GM19023 (cell line): Measurements from ENCODE around the gene TRIM28.
A peak's percentile ranks its signal among the peaks of the same experiment; 100 is the strongest.
"Not testable (repeated sequence)": the region's sequence is repeated elsewhere in the genome, so short reads cannot be mapped to it uniquely, and the experiment has no call there.

Experiments
- ATAC-seq: cut with Tn5 transposase; IDR thresholded peaks from one replicate; pipeline ENCODE4 v1.9.1; 2021; ENCODE audit warnings: mild to moderate bottlenecking, moderate library complexity; ENCODE audit not compliant: unreplicated experiment

TRIM28 gene

DNA sequence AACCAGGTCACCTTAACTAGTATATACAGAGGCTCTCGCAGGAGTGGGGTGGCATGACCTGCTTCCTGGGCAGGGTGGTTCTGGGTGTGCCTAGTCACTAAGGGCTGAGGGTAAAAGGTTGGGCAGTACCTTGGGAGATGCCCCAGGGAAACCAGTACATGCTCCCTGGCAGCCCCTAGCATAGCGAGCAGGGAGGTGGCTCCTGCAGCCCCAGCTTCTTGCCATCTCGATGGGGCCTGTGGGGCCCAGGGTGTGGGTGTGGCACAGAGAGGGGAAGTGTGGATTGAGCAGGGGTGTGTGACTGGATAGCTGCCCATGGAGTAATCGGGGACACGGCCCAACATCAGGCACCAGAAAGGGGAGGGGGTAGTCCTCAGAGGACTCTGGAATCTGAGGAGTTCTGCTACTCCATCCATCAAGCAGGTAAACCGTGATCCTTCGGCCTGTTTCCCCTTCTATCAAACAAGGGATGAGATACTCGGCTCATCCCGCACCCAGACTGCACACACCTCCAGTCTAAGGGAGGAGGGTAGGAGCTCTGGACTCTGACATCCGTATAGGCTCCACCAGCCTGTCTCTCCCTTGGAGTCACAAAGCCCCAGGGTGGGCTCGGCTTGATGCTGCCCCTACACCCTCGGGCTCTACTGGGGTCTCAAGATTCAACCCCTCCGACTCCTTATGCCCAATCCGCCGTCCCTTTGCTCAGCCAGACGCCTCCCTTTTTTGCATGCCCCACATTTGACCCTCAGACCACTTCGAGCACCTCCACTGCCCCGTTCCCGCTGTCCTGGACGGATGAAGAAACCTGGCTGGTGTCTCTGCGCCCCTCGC lies 25.4 kb upstream of the TRIM28 start:
- no peak for ATAC-seq

DNA sequence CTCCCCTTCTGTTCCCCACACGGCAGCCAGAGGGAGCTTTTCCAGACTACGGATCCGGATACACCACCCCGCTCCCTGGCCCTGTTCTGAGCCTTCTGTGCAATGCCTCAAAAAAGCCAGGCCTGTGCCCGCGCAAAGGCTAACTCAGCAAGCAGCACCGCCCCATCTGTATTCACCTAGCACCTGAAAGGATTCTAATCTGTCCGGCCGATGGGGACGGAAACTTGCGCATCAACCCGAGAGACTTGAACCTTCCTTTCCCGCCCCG lies 24.8 kb upstream of the TRIM28 start:
- ATAC-seq = no peak

DNA sequence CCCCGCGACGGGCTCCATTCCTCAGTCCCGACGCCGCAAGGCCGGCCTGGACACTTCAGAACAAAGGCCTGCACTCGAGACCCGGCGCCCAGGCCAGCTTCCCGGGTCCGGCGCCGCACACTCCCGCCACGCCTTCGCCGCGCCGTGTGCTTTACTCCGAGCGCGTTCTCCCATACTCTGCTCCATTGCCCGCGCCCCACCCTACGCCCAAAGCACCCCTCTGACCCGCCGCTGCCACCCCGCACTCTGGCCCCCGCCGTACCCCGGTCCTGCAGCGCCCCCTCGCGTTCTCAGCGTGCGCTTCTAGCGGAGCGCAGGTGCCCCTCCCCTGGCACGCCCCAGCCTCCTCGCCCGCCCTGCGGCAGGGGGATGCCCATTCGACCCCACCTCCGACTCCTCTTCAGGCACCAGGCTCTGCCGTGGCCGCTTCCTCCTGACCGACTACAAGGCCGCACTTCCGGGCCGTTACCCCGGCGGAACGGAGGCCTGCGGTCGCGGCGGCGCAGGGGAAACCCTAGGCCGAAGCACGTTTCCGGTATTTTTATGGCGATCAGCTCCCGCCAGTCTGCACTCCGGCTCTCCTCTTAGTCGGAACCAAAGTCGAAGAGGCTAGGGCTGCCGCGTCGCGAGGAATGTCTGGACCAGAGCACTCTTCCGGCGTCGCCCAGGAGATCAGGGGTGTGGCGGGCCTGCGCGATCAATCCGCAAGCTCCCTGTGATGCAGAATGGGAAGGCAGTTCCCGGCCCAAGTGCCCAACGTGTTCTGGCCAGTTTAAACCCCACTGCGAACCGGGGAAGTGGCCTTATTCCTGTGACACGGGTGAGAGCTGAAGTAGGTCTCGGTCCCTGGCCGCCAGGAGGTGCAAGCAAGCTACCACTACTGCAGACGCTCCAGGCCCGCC lies 24.3 kb upstream of the TRIM28 start, which contains the start of gene ZBTB45:
Gene ZBTB45 (minus strand): TSS at position 456 of the 902 bp plus-strand sequence. CDS start 2,137 bp downstream, outside the sequence.
- ATAC-seq = peak; percentile 76

DNA sequence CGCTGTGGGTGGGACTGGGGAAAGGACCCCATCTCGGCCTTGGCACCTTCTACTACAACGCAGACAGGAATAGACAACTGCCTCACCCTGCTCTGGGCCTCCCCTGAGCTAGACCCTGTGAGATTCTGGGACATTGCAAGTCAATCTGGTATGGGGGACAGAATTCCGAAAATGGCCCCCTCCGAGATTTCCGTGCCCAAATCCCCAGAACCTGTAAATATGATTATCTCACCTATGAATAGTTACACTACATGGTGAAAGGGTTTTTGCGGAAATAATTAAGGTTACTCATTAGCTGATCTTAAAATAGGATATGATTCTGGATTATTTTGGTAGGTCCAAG lies 23.6 kb upstream of the TRIM28 start:
- no peak for ATAC-seq

DNA sequence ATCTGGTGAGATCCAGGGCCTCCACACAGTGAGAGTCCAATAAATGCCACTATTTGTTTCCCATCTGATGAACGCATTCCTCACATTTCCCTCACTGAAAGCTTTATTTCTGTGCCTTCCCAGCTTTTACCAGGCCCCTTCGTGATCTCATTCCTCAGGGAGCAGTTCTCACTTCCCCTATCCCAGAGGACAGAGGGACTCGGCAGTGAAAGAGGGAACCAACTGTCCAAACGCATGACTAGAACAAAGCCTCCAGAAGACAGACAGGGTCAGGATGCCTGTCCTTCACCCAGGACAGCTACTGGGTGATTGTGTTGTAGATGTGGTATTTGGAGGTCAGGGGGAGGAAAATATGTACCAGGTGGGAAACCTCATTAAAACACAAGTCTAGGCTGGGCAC lies 22.2 kb upstream of the TRIM28 start:
- no peak for ATAC-seq

DNA sequence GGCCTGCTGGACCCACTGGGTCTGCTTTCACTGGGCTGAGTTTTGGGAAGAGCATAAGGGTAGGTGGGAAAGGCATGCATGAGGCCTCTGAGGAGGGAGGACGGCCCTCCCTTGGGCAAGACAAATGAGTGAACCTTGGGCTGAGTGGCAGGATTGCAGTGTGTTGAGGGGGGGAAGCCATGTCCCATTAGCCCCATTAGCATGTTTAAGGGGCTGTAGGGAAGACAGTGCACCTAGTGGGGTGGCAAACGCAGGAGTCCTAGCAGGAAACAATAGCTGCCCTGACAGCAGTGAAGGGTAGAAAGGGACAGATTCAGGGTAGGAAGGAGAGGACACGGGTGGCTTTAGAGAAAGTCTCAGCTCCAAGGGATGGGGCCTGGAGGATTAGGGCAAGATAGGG lies 21.2 kb upstream of the TRIM28 start:
- no peak for ATAC-seq

DNA sequence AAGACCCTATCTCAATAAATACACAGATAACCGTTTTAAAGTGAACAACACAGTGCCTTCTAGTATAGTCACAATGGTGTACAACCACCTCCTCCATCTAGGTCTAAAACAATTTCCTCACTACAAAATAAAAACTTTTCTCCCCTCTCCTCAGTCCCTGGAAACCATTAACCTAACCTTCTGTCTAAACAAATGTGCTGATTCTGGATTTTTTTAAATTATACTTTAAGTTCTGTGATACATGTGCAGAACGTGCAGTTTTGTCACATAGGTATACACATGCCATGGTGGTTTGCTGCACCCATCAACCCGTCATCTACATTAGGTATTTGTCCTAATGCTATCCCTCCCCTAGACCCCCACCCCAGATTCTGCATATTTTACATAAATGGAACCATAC lies 14.5 kb upstream of the TRIM28 start:
- ATAC-seq = no peak

DNA sequence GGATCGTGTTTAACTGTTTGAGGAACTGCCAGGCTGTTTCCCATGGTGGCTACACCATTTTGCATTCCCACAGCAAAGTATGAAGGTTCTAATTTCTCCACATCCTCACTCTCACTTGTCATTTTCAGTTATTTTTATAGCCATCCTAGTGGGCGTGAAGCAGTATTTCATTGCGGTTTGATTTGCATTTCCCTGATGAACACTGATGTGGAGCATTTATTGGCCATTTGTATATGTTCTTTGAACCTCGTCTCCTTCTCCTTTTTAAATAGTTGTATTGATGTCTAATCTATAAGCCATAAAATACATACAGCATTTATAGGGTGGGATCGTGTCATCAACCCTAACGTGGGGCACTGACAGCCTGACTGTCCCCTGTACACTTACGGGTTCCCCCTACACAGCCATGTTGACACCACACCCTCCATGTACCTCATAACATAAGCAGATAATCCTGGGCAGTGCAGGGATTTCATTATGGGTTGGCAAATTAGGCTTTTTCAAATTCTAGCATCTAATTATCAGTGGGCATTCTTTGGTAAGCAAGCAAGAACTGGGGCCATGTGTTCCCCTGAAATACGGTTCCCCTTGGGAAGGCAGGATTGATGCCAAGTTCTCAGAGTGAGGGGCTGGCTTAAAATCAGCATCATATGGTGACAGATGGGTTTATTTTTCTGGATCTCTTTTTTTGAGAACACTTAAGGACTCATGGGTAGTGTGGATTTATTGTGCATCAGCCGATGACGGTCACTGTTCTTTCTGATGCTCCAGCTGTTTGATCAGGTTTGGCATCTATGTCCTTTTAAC lies 12.6 kb upstream of the TRIM28 start:
- ATAC-seq = no peak

DNA sequence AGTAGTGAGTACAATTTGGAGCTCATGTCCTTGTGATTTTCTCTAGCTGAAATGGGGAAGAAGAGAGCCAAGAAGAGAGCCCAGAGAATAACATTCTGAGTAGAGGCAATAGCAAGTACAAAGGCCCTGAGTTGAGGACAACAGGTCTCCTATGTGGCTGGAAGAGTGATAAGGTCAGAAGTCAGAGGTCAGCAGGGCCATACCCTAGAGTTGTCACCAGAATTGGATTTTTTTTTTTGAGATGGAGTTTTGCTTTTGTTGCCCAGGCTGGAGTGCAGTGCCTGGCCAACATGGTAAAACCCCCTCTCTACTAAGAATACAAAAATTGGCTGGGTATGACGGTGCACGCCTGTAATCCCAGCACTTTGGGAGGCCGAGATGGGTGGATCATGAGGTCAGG lies 8.0 kb upstream of the TRIM28 start:
- ATAC-seq = no peak

DNA sequence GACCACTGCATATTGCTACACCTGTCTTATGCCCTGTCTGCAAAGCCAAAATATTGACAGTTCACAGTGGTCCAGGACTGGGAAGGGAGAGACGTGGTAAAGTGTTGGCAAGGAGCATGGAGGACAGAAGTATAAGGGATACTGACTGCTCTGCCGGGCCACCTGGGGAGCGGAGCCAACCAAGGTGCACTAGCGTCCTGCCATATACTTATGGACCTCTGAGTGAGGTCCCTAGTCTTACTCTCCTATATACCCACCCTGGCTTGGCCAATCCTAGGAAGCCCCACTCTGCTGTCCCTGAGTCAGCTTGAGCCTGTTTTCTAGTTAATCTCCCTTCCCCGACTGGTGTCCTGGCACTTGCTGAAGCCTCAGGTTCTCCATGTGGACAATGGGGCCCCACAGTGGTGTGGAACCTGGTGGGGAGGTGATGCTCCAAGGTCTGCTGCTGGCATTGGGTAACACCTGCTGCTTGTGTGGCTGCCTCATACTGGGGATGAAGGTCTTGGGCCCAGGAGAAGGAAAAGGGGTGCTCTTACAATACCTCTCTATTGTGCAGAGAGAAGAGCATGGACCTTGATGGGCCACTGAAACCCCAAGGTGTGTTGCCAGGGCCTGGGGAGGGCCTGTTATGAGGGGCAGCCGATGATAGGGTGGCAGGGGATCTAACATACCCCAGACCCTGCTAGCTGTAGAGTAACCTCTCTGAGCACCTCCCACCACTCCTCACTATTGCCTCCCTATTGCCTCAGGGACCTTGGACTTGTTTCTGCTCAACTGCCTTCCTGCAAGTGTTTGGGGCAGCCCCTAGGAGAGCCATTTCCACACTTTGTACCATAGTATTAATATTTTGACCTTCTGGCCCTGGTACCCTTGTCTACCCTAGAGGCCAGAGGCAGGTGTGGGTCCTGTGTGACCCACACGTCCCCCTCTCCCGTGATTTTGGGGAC lies 6.7 kb upstream of the TRIM28 start:
- ATAC-seq = no peak

DNA sequence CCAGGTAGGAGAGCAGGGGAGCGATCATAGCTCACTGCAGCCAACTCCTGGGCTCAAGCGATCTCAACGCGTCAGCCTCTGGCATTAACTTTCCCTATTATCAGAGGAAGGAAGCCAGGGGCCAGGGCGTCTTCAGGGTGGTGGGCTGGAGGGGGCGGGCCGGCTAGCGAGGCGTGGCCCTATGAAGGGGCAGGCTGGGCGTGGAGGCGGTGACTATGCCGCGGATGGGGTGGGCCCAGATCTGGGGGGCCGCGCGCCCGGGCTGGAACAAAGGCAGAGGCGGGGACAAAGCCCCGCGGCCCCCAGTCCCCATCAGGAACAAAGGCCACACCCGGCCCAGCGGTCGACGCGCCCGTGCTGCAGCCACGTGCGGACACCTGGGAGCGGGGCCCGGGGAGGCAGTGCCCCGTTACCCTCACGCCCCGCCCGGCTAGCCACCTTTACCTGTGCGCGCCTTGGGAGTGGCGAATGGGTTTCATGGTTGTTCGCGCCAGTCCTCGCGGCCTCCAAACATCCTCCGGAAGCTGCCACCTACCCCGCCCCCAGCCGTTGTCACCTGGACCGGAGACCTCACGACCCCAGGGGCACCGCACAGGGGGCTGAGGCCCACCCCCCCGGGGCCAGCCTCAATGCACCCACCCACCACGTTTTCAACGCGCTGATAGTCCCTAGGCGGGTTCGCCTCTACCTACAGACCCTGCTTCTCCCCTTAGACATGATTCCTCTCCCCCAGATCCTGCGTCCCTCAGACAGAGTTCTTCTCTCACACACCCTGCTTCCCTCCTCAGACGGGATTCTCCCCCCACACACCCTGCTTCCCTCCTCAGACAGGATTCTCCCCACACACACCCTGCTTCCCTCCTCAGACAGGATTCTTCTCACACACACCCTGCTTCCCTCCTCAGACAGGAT lies 5.4 kb upstream of the TRIM28 start:
- no peak for ATAC-seq

DNA sequence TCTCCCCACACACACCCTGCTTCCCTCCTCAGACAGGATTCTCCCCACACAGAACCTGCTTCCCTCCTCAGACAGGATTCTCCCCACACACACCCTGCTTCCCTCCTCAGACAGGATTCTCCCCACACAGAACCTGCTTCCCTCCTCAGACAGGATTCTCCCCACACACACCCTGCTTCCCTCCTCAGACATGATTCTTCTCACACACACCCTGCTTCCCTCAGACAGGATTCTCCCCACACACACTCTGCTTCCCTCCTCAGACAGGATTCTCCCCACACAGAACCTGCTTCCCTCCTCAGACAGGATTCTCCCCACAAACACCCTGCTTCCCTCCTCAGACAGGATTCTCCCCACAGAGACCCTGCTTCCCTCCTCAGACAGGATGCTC lies 4.7 kb upstream of the TRIM28 start:
- ATAC-seq = not testable (repeated sequence)

DNA sequence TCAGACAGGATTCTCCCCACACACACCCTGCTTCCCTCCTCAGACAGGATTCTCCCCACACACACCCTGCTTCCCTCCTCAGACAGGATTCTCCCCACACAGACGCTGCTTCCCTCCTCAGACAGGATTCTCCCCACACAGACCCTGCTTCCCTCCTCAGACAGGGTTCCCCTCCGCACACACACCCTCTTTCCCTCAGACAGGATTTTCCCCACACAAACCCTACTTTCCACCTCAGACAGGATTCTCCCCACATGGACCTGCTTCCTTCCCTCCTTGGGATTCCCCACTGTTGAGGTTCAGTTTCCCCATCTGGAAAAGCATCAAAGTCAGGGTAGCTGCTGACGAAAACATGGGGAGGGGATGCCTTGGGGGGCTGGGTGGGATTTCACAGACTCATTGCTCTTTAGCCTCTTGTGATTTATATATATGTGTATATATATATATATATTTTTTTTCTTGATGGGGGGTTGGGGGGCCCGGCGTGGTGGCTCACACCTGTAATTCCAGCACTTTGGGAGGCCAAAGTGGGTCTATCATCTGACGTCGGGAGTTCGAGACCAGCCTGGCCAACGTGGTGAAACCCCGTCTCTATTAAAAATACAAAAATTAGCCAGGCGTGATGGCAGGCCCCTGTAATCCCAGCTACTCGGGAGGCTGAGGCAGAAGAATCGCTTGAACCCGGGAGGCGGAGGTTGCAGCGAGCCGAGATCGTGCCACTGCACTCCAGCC lies 1.1 kb upstream of the TRIM28 start:
- ATAC-seq = not testable (repeated sequence)

DNA sequence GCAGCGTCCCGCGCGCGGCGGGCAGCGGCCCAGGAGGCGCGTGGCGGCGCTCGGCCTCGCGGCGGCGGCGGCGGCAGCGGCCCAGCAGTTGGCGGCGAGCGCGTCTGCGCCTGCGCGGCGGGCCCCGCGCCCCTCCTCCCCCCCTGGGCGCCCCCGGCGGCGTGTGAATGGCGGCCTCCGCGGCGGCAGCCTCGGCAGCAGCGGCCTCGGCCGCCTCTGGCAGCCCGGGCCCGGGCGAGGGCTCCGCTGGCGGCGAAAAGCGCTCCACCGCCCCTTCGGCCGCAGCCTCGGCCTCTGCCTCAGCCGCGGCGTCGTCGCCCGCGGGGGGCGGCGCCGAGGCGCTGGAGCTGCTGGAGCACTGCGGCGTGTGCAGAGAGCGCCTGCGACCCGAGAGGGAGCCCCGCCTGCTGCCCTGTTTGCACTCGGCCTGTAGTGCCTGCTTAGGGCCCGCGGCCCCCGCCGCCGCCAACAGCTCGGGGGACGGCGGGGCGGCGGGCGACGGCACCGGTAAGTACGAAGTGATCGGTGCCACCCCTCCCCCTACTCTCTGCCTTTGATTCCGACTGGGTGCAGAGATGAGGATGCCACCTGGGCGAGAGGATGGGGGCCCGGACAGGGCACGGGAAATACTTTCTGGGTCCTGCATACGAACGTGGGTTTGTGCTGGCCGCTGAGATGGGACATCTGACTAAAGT lies 874 bp downstream of the TRIM28 start:
- peak; percentile 61 for ATAC-seq

DNA sequence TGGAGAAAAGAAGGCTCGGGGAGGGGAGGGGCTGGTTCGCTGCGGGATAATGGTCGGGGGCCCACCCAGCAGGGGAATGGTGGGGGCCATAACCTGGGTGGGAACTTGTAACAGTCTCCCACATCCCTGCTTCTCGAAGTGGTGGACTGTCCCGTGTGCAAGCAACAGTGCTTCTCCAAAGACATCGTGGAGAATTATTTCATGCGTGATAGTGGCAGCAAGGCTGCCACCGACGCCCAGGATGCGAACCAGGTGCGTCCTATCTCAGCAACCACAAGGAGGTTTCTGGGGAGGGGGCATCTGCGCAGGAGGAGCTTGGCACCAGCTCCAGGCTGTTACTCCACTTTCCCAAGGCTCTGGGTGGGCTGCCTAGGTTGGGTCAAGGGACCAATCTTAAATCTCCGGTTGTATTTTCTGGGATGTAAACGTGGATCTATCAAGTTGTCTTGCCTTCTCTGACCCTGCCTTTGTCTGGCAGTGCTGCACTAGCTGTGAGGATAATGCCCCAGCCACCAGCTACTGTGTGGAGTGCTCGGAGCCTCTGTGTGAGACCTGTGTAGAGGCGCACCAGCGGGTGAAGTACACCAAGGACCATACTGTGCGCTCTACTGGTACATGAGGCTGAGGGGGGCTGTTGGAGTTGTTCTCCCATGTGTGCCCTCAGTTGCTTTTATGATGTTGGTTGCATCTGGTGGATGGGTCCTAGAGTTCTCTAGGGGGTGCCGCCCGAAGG lies 1.6 kb downstream of the TRIM28 start:
- ATAC-seq = no peak

DNA sequence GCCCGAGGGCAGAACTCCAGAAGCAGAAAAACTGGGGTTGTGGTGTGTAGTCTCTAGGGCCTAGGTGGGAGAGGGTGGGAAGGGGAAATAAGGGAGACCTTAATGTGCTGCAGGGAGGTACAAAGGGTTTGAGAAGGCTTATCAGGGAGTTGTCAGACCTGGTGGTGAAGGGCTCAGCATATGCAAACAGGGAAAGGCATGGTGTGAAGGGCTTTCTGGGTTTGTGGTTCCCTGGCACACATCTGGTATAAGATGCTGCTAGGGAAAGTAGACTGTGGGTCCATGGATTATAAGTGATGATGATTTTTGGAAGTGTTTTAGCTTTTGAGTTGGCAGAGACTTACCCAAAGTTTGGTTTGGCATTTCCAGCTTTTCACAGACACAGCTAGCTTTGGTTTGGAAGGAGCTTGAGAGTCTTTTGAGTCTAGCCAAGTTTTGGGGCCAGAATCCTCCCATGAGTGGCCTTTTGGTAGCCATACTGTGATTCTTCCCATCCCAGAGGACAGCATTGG lies 2.2 kb downstream of the TRIM28 start:
- ATAC-seq = no peak
